PFSK-1 (cell line): Measurements from ENCODE around the gene TYMP.

Source experiments
- FOXP2 ChIP-seq: optimal IDR thresholded peaks from 2 replicates; pipeline ENCODE3; 2011; ENCODE audit warnings: borderline replicate concordance, control low read depth, inconsistent platforms; ENCODE audit not compliant: insufficient read depth; ENCODE audit errors: extremely low read length, extremely low read depth
- POLR2AphosphoS5 ChIP-seq: IDR thresholded peaks from 2 replicates; pipeline ENCODE4 v1.6.1; 2012; ENCODE audit warnings: low read depth, mild to moderate bottlenecking, control low read depth, low read length, moderate library complexity
- SIN3A ChIP-seq: IDR thresholded peaks from 2 replicates; pipeline ENCODE4 v1.6.1; 2012; ENCODE audit warnings: mild to moderate bottlenecking, low read length, moderate library complexity, borderline replicate concordance; ENCODE audit not compliant: insufficient read depth
- TAF1 ChIP-seq: IDR thresholded peaks from 2 replicates; pipeline ENCODE4 v1.6.1; 2012; ENCODE audit warnings: low read length, control low read depth, borderline replicate concordance; ENCODE audit not compliant: insufficient read depth
- TF ChIP-seq, protein P1 (sequence below), 2 experiments: IDR thresholded peaks; 2 replicates each; pipeline versions ENCODE4 v1.6.1 to v1.8.0; 2011 to 2012; ENCODE audit warnings: low read depth in 2 of 2, low read length in 2 of 2, control low read depth in 1 of 2, inconsistent platforms in 1 of 2, mild to moderate bottlenecking in 1 of 2, moderate library complexity in 1 of 2; ENCODE audit not compliant: insufficient read depth in 1 of 2

Gene TYMP

DNA sequence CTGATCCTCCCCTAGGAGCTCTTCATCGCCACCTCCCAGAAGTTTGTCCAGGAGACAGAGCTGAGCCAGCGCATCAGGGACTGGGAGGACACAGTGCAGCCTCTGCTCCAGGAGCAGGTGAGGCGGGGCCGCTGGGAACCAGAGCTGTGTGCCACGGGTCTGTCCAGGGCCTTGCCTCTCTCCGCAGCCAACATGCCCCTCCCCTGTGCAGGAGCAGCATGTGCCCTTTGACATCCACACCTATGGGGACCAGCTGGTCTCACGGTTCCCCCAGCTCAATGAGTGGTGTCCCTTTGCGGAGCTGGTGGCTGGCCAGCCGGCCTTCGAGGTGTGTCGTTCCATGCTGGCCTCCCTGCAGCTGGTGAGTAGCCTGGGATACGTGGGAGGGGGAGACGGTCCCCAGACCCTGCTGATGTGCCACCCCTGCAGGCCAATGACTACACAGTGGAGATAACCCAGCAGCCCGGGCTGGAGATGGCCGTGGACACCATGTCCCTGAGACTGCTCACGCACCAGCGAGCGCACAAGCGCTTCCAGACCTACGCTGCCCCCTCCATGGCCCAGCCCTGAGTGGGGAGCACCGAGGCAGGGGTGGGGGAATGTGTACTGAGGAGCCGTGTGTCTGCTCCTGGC, 6.9 kb downstream of the TYMP start:
- TF ChIP-seq POLR2AphosphoS5: no peak
- TF ChIP-seq FOXP2: no peak
- TF ChIP-seq, protein P1, sequence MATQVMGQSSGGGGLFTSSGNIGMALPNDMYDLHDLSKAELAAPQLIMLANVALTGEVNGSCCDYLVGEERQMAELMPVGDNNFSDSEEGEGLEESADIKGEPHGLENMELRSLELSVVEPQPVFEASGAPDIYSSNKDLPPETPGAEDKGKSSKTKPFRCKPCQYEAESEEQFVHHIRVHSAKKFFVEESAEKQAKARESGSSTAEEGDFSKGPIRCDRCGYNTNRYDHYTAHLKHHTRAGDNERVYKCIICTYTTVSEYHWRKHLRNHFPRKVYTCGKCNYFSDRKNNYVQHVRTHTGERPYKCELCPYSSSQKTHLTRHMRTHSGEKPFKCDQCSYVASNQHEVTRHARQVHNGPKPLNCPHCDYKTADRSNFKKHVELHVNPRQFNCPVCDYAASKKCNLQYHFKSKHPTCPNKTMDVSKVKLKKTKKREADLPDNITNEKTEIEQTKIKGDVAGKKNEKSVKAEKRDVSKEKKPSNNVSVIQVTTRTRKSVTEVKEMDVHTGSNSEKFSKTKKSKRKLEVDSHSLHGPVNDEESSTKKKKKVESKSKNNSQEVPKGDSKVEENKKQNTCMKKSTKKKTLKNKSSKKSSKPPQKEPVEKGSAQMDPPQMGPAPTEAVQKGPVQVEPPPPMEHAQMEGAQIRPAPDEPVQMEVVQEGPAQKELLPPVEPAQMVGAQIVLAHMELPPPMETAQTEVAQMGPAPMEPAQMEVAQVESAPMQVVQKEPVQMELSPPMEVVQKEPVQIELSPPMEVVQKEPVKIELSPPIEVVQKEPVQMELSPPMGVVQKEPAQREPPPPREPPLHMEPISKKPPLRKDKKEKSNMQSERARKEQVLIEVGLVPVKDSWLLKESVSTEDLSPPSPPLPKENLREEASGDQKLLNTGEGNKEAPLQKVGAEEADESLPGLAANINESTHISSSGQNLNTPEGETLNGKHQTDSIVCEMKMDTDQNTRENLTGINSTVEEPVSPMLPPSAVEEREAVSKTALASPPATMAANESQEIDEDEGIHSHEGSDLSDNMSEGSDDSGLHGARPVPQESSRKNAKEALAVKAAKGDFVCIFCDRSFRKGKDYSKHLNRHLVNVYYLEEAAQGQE (IDR thresholded peaks at IDR 0.05; ENCODE audit: insufficient read depth in 1 of 2, low read depth in 2 of 2, low read length in 2 of 2): no peak
- no peak for TF ChIP-seq SIN3A
- no peak for TF ChIP-seq TAF1

DNA sequence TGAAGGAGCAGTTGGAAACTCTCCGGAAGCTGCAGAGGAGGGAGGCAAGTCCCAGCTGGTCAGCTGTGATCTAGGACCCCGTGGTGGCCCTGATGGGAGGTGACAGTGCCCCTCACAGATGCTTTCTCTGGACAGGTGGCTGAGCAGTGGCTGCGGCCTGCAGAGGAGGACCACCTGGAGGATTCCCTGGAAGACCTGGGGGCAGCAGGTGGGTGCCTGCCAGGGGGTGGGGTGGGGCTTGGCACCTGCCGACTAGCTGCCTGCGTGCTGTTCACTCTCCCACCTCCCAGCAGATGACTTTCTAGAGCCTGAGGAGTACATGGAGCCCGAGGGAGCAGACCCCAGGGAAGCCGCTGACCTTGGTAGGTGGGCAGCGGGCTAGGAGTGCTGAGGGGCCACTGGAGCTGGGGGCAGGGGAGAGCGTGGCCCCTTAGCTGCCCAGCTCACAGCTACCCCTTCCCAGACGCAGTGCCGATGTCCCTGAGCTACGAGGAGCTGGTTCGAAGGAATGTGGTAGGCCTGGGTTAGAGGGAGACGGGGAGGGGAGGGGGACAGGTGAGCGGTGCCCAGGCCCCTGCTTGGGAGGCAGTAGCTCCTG, 7.5 kb downstream of the TYMP start:
- TF ChIP-seq, protein P1 (IDR thresholded peaks at IDR 0.05; ENCODE audit: insufficient read depth in 1 of 2, low read depth in 2 of 2, low read length in 2 of 2): no peak
- no peak for TF ChIP-seq SIN3A
- no peak for TF ChIP-seq TAF1
- no peak for TF ChIP-seq POLR2AphosphoS5
- no peak for TF ChIP-seq FOXP2

DNA sequence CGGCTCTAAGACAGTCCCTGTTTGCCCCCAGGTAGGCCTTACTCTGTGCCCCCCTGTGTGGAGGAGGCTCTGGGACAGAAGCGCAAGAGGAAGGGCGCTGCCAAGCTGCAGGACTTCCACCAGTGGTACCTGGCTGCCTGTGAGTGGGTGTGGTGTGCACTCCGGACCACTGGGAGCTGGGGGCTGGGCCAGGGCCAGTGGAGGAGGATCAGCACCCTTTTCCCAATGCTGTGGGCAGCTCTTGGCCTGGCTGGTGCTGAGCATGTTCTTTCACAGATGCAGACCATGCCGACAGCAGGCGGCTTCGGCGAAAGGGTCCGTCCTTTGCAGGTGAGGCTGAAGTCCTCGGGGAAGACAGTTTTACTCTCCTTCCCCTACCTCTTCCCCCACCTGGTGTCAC, 8.1 kb downstream of the TYMP start:
- TF ChIP-seq POLR2AphosphoS5 (no peak), SIN3A (no peak), FOXP2 (no peak), TAF1 (no peak)
- TF ChIP-seq, protein P1 (IDR thresholded peaks at IDR 0.05; ENCODE audit: insufficient read depth in 1 of 2, low read depth in 2 of 2, low read length in 2 of 2): no peak

DNA sequence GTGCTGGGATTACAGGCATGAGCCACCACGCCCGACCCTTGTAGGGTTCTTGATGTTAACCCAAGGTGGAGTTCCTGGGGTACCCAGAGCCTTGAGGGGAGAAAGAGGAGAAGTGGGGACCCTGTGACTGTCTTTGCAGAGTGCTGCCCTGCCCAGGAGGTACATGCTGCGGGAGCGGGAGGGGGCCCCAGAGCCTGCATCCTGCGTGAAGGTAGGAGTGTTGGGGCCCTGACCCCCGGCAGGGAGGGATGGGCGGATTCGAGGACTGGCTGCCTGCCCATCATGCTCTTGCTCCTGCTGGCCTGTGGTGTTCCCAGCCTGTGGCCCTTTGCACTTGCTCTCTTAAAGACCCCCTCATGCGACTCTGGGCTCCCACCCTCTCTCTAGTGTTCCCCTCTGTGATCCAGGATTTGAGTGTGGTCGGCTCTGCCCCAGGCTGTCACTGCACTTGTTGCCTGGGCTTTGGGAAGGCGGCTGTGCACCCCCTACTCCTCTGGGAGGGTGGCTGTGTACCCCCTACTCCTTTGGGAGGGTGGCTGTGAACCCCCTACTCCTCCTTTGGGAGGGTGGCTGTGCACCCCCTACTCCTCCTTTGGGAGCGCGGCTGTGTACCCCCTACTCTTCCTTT, 8.9 kb downstream of the TYMP start:
- TF ChIP-seq SIN3A: no peak
- no peak for TF ChIP-seq TAF1

DNA sequence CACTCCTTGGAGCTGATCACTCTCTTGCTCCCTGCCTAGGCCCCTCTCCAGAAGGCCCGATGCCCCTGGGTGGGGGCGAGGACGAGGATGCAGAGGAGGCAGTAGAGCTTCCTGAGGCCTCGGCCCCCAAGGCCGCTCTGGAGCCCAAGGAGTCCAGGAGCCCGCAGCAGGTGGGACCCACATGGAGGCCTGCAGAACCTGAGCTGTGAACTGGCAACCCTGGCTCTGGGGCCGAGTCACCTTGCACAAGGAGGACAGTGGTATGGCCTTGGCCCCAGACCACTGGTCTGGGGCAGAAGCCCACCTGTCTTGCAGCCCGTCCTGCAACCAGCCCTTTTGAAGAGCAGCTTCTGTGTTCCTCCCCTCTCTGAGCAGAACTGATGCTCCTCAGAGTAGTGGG, 10.7 kb downstream of the TYMP start:
- TF ChIP-seq, protein P1 (IDR thresholded peaks at IDR 0.05; ENCODE audit: insufficient read depth in 1 of 2, low read depth in 2 of 2, low read length in 2 of 2): no peak
- TF ChIP-seq FOXP2 (no peak), POLR2AphosphoS5 (no peak), SIN3A (no peak), TAF1 (no peak)
